Right atrium auricular region (tissue), 2 donors: ENCODE results near the gene HAGHL. TPM values are rescaled to one million over a fixed set of nuclear protein-coding genes. Genes with fewer than 3 reads are reported as not detected.

ENCODE experiments used
- DNase-seq: peaks from one replicate; pipeline ENCODE4 v3.0.0-alpha.2; 2019; ENCODE audit warnings: low spot score
- H3K27ac ChIP-seq, 2 donors: fragments of 200-600 bp; sonication (generic); 1 replicate in 1 of 2; 2 replicates in 1 of 2; pipeline ENCODE4 v1.5.1; 2016 to 2019
- H3K27me3 ChIP-seq, 2 donors: fragments of 200-600 bp; sonication (generic); one replicate each; pipeline versions ENCODE4 v1.5.1 to v1.6.0; 2017 to 2019
- H3K36me3 ChIP-seq: fragments of 200-600 bp; sonication (generic); one replicate; pipeline ENCODE4 v1.5.1; 2016
- H3K4me1 ChIP-seq, 2 donors: fragments of 200-600 bp; sonication (generic); one replicate each; pipeline versions ENCODE4 v1.5.1 to v1.6.0; 2017 to 2019
- H3K4me3 ChIP-seq, 2 donors: fragments of 200-600 bp; sonication (generic); 1 replicate in 1 of 2; 2 replicates in 1 of 2; pipeline ENCODE4 v1.5.1; 2017 to 2019; ENCODE audit warnings: mild to moderate bottlenecking in 1 of 2, moderate library complexity in 1 of 2
- H3K9me3 ChIP-seq, 2 donors: fragments of 200-600 bp; sonication (generic); one replicate each; pipeline ENCODE4 v1.5.1; 2019
- CTCF ChIP-seq, 2 donors: fragments of 200-600 bp; sonication (generic); IDR thresholded peaks; one replicate each; pipeline ENCODE4 v1.5.1; 2019; ENCODE audit warnings: antibody characterized with exemption in 2 of 2
- total RNA-seq, 2 donors: library from RNA; depleted of rRNA; stranded (reverse); fragments of >200 nt; gene quantifications; one replicate each; pipeline ENCODE4 v1.1.0, GENCODE V29; 2016

Gene HAGHL
- total RNA-seq, 2 donors from 2014 or later, result 9.6 to 9.7 TPM

GRCh38 chr16:760545-761343 lies 33.8 kb downstream of the HAGHL start, which contains the start of gene MSLN:
Gene MSLN (plus strand): TSS chr16:760734. CDS start chr16:762681, 1,947 bp downstream.
- H3K9me3 ChIP-seq, result no peaks in the 10 kb centered on the region
- H3K27ac ChIP-seq, result no peak within 1 kb of the TSS
- no peak within 1 kb of the TSS for H3K4me3 ChIP-seq
- no peaks in the 10 kb centered on the region for H3K4me1 ChIP-seq
- no peaks in the 10 kb centered on the region for H3K36me3 ChIP-seq
- no peak for DNase-seq
- no peaks in the 10 kb centered on the region for H3K27me3 ChIP-seq
- TF ChIP-seq CTCF (IDR thresholded peaks at IDR 0.05), result no peak

GRCh38 chr16:761625-762513 lies 35.0 kb downstream of the HAGHL start:
- H3K9me3 ChIP-seq, result no peaks in the 10 kb centered on the region
- H3K4me3 ChIP-seq, result no peak overlapping the region
- TF ChIP-seq CTCF (IDR thresholded peaks at IDR 0.05), result no peak
- no peaks in the 10 kb centered on the region for H3K36me3 ChIP-seq
- H3K4me1 ChIP-seq, result no peaks in the 10 kb centered on the region
- no peak for DNase-seq
- no peaks in the 10 kb centered on the region for H3K27me3 ChIP-seq
- no peak overlapping the region for H3K27ac ChIP-seq

- no peak for DNase-seq
- no peaks in the 10 kb centered on the region for H3K27me3 ChIP-seq
- H3K27ac ChIP-seq, result no peak overlapping the region
These were observed 35.8 kb downstream of the HAGHL start for GRCh38 chr16:762595-763268.

GRCh38 chr16:763369-764183 lies 36.7 kb downstream of the HAGHL start:
- H3K4me3 ChIP-seq, result no peak overlapping the region
- TF ChIP-seq CTCF (IDR thresholded peaks at IDR 0.05), result no peak
- H3K9me3 ChIP-seq, result no peaks in the 10 kb centered on the region
- H3K27ac ChIP-seq, result no peak overlapping the region
- no peaks in the 10 kb centered on the region for H3K36me3 ChIP-seq
- no peaks in the 10 kb centered on the region for H3K27me3 ChIP-seq
- H3K4me1 ChIP-seq, result no peaks in the 10 kb centered on the region
- no peak for DNase-seq

More at GRCh38 chr16:762595-763268, 35.8 kb downstream of the HAGHL start:
- H3K4me3 ChIP-seq, result no peak overlapping the region
- H3K36me3 ChIP-seq, result no peaks in the 10 kb centered on the region
- H3K9me3 ChIP-seq, result no peaks in the 10 kb centered on the region
- no peak for TF ChIP-seq CTCF (IDR thresholded peaks at IDR 0.05)
- H3K4me1 ChIP-seq, result no peaks in the 10 kb centered on the region

GRCh38 chr16:764184-764750 lies 37.4 kb downstream of the HAGHL start:
- H3K4me3 ChIP-seq, result no peak overlapping the region
- no peaks in the 10 kb centered on the region for H3K9me3 ChIP-seq
- H3K36me3 ChIP-seq, result no peaks in the 10 kb centered on the region
- no peak for TF ChIP-seq CTCF (IDR thresholded peaks at IDR 0.05)
- no peaks in the 10 kb centered on the region for H3K4me1 ChIP-seq
- H3K27ac ChIP-seq, result no peak overlapping the region
- no peak for DNase-seq
- H3K27me3 ChIP-seq, result no peaks in the 10 kb centered on the region
